Endometrial microvascular endothelial cells (primary cell): ENCODE data around the gene AGAP2. TPM values are rescaled to one million over a fixed set of nuclear protein-coding genes. Genes with fewer than 3 reads are reported as not detected.

Source experiments
- in situ Hi-C: cut with HindIII; loops from 2 replicates; pipeline ENCODE4 v1.10.0; 2017; ENCODE audit warnings: low sequenced_read_pairs, low pct_unique_long_range_greater_than_20kb; ENCODE audit errors: inconsistent ontology term
- total RNA-seq: library from RNA; depleted of rRNA; stranded (reverse); fragments of >200 nt; gene quantifications from one replicate; pipeline ENCODE4 v1.2.3, GENCODE V29; 2015; ENCODE audit errors: inconsistent ontology term

Gene AGAP2
- total RNA-seq, 1 donor from 2014 or later = 1.2 TPM

DNA sequence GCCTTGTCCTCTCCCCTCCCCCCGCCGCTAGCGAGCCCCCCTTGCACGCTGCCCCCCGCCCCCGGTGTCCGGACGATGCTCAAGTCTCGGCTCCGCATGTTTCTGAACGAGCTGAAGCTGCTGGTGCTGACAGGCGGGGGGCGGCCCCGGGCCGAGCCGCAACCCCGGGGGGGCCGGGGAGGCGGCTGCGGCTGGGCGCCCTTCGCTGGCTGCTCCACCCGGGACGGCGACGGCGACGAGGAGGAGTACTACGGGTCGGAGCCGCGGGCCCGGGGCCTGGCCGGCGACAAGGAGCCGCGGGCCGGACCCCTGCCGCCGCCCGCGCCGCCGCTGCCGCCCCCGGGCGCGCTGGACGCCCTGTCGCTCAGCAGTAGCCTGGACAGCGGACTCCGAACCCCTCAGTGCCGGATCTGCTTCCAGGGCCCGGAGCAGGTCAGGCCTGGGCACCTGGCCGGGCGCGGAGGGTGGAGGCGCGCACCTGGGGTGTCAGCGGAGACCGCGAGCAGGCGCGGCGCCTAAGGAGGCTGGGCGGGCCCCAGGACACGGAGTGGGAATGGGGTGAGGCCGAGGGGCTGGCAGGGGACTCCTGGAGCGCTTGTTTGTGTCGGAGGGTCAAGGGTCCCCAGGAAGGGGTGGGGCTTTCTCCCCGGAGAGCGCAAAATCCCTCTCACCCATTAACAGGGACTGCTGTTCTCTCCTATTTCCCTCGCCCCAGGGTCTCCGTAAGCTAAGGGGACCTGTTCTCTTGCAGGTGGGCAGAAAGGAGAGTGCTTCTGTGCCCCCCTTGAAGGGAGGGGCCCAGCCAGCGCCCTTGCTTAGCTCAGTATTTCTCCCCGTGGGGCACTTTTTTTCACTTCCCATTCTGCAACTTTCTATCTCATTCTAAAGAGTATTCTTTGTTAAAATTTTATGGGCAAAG lies 17.2 kb upstream of the AGAP2 start:
- in situ Hi-C loops = no loop called here

GRCh38 chr12:57755194-57755453 lies 16.6 kb upstream of the AGAP2 start:
- in situ Hi-C loops = no loop called here

GRCh38 chr12:57754411-57755193 lies 16.1 kb upstream of the AGAP2 start, which contains the start of gene MARCHF9:
Gene MARCHF9 (plus strand): TSS chr12:57755103. CDS start chr12:57755529, 426 bp downstream.
- in situ Hi-C loops = no loop called here

- in situ Hi-C loops = no loop called here
Observed at GRCh38 chr12:57753756-57754337, 15.3 kb upstream of the AGAP2 start.

- in situ Hi-C loops = no loop called here
Observed at GRCh38 chr12:57752668-57753000, 14.1 kb upstream of the AGAP2 start.

- in situ Hi-C loops = no loop called here
Observed at GRCh38 chr12:57751788-57752667, 13.5 kb upstream of the AGAP2 start, which contains the start of gene CDK4. Gene CDK4 (minus strand): TSS chr12:57752310. CDS start chr12:57751717, 593 bp downstream.

- in situ Hi-C loops = no loop called here
Observed at GRCh38 chr12:57751432-57751787, 12.9 kb upstream of the AGAP2 start.

DNA sequence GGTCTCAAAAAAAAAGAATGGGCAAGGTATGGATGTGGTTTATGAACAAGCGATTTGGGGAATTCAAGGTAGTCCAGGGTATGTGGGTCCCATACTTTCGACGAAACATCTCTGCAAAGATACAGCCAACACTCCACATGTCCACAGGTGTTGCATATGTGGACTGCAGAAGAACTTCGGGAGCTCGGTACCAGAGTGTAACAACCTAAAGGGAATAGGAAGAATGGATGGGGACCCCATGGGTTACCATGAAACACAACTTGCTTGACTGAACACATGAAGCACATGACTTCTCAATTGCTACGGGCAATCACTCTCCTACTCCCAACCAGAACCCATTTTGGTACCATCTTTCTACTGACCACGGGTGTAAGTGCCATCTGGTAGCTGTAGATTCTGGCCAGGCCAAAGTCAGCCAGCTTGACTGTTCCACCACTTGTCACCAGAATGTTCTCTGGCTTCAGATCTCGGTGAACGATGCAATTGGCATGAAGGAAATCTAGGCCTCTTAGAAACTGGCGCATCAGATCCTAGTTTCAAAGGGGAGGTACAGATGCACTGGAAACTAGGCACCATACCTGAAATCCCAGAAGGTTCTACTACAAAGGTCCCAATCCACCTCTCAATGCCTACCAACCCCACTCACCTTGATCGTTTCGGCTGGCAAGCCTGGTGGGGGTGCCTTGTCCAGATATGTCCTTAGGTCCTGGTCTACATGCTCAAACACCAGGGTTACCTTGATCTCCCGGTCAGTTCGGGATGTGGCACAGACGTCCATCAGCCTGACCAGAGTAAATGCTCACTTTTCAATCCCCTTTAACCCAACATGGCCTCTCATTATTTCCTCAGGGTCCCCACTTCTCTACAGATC lies 12.3 kb upstream of the AGAP2 start:
- in situ Hi-C loops = no loop called here

DNA sequence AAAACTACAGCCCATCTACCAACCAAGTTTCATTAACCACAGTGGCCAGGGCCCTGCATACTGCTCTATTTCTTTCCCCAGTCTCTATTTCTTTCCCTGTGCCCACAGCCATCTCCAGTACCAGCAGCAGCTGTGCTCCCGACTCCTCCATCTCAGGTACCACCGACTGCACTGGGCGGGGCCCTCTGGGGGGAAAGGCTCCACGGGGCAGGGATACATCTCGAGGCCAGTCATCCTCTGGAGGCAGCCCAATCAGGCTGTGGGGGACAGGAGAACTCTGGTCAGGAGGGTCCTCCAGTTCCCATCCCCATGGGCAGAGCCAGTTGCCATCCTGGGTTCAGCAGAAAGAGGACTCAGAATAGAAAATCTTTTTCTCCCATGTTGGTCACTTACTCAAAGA lies 10.5 kb upstream of the AGAP2 start:
- in situ Hi-C loops = no loop called here

DNA sequence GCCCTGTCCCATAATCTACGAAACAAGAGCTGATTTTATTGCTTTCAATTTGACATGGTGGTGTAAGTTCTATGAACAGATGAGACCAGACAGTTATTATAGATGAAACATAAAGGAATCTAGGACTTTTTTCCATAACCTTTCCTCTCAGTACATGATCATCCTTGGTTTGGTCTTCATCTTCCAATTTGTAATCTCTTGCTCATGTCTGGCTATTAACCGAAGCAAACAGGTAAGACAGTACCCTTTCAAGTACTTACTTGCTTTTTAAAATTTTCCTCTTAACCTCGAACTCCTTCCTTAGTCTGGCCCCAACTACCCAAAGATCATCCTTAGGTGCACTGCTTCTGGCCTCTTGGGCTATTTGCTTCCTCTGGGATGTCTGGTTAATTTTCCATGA lies 7.5 kb upstream of the AGAP2 start:
- in situ Hi-C loops = no loop called here

GRCh38 chr12:57745485-57745881 lies 6.9 kb upstream of the AGAP2 start:
- in situ Hi-C loops = no loop called here

- in situ Hi-C loops = no loop called here
Observed at GRCh38 chr12:57744777-57745484, 6.4 kb upstream of the AGAP2 start, which contains the start of gene TSPAN31. Gene TSPAN31 (plus strand): TSS chr12:57745039. CDS start chr12:57745155, 116 bp downstream.

- in situ Hi-C loops = no loop called here
Observed at GRCh38 chr12:57744194-57744776, 5.7 kb upstream of the AGAP2 start.

GRCh38 chr12:57743769-57744168 lies 5.2 kb upstream of the AGAP2 start:
- in situ Hi-C loops = no loop called here

DNA sequence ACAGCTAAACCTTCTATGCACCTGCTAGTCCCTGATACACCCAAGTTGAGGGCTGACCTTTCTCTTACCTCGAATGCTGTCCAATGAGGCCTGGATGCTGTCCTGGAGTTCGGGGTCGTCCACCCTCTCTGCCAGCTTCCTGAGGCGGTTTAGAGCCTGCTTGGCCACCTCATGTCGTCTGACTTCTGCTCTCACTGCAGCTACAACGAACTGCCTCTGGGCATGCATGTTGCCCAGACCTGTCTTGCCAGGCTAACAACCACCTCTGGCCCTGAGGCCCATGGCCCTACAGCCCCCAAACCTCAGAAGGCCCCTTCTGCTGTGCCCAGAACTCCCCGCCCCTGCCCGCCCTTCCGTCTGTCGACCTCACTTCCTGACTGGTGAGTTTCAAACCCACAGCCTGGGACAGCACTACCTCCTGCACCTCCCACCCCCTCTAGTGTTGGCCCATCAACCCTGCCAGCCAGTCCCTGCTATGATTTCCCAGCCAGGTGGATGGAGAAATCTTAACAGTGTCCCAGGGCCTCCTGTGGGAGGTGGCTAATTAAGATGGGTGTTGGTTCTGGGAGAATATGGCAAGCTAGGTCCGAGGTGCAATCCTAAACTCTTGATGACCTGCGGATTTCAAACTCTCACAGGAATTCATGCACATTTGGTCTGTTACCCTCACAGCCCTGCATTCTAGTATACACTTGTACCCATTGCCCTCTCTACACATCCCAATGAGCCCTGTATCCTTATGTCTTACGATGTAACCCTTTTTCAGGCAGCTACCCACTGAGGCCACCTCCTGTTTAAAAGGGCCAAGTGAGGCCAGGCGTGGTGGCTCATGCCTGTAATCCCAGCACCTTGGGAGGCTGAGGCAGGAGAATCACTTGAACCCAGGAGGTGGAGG lies 3.5 kb upstream of the AGAP2 start:
- in situ Hi-C loops = no loop called here

- in situ Hi-C loops = no loop called here
Observed at GRCh38 chr12:57741413-57741789, 2.9 kb upstream of the AGAP2 start.
